ENCODE results near the gene ARF6.

Gene ARF6

DNA sequence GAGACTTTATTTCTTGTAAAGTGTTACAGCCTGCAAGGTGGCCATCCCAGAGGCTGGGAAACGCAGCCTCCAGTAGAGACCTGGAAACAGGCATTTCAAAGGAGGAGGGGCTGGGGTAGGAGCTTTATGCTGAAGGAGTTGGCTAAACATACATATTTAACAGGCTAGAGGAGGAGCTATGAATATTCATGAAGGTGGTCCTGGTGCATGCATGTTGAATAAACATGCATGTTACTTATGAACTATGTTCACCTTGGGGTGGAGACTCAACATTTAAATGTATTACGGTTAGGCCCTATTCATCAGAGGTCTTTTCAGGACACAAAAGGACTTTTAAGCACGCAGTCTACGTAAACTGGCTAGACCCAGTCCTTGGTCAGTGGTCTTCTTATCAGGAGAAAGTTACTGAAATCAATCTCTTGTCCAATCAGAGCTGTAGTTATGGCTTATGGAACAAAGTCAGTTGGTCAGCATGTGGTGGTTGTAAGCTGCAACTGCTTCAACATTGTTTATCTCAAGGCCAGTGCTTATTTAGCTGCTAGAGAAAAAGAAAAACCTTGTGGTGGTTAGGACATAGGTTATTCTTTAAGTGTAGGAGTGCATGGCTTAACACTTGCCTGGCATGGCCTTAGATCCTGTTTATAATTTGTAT is 11.4 kb upstream of the ARF6 start:
- TF ChIP-seq, protein P1, sequence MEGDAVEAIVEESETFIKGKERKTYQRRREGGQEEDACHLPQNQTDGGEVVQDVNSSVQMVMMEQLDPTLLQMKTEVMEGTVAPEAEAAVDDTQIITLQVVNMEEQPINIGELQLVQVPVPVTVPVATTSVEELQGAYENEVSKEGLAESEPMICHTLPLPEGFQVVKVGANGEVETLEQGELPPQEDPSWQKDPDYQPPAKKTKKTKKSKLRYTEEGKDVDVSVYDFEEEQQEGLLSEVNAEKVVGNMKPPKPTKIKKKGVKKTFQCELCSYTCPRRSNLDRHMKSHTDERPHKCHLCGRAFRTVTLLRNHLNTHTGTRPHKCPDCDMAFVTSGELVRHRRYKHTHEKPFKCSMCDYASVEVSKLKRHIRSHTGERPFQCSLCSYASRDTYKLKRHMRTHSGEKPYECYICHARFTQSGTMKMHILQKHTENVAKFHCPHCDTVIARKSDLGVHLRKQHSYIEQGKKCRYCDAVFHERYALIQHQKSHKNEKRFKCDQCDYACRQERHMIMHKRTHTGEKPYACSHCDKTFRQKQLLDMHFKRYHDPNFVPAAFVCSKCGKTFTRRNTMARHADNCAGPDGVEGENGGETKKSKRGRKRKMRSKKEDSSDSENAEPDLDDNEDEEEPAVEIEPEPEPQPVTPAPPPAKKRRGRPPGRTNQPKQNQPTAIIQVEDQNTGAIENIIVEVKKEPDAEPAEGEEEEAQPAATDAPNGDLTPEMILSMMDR (IDR thresholded peaks at IDR 0.05): no peak

DNA sequence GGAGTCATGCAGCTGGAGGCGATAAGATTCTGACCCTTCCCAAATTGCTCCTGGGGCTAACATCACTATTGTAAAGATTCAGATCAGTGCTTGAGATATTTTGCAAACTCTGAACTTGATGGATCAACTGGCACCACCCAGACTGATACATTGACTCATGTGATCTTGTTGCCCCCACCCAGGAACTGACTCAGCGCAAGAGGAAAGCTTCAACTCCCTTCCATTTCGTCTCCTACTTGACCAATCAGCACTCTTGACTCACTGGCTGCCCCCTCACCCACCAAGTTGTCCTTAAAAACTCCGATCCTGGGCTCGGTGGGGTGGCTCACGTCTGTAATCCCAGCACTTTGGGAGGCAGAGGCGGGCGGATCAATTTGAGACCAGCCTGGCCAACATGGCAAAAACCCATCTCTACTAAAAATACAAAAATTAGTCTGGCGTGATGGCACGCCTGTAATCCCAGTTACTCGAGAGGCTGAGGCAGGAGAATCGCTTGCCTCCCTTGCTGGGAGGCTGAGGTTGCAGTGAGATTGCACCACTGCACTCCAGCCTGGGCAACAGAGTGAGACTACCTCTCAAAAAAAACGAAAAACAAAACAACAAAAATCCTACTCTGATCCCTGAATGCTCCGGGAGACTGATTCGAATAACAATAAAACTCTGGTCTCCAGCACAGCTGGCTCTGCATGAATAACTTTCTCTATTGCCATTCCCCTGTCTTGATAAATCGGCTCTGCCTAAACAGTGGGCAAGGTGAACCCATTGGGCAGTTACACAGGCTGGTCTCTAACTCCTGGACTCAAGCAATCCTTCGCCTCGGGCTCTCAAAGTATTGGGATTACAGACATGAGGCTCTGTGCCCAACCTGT is 9.8 kb upstream of the ARF6 start:
- TF ChIP-seq, protein P1 (IDR thresholded peaks at IDR 0.05): no peak

DNA sequence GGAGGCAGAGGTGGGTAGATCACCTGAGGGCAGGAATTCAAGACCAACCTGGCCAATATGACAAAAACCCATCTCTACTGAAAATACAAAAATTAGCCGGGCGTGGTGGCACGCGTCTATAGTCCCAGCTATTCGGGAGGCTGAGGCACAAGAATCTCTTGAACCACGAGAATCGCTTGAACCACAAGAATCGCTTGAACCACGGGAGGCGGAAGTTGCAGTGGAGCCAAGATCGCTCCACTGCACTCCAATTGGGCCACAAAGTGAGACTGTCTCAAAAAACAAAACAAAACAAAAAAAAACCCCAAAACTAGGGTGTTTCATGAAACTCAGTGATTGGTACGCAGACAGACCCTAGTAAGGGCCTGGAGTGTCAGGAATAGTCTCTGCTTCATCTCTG is 6.4 kb upstream of the ARF6 start:
- TF ChIP-seq, protein P1 (IDR thresholded peaks at IDR 0.05): no peak

DNA sequence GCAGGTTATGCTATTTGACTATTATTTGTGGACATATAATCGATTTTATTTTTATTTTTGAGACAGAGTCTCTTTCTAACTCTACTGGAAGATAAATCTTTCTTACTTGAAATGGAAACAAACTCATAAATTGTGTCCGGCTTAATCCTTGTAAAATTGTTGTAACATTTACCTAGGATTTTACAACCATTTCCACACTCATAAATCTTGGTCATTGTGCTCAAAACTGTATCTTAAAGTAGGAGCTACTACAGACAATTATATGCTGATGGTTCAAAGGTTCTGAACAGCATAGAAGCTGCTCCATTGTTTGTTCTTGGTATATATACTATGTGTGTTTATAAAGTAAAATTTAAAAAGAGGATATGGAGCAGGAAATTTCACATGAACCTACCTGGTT is 4.6 kb upstream of the ARF6 start:
- TF ChIP-seq, protein P1 (IDR thresholded peaks at IDR 0.05): no peak

DNA sequence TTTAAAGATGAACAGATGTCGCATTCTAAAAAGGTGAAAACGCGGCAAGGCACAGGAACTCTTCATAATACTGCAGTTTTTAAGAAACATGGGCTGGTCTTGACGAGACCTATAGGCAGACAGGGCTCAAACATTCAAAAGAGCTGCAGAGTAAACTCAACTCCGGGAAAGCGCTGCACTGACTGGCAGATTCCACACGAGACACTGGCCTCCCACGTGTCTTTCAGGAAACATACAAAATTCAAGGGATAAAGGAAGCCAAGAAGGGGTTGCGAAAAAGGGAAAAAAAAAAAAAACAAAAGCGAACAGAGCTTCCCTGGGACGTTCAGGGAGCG is 614 bp upstream of the ARF6 start:
- TF ChIP-seq, protein P1 (IDR thresholded peaks at IDR 0.05): no peak

DNA sequence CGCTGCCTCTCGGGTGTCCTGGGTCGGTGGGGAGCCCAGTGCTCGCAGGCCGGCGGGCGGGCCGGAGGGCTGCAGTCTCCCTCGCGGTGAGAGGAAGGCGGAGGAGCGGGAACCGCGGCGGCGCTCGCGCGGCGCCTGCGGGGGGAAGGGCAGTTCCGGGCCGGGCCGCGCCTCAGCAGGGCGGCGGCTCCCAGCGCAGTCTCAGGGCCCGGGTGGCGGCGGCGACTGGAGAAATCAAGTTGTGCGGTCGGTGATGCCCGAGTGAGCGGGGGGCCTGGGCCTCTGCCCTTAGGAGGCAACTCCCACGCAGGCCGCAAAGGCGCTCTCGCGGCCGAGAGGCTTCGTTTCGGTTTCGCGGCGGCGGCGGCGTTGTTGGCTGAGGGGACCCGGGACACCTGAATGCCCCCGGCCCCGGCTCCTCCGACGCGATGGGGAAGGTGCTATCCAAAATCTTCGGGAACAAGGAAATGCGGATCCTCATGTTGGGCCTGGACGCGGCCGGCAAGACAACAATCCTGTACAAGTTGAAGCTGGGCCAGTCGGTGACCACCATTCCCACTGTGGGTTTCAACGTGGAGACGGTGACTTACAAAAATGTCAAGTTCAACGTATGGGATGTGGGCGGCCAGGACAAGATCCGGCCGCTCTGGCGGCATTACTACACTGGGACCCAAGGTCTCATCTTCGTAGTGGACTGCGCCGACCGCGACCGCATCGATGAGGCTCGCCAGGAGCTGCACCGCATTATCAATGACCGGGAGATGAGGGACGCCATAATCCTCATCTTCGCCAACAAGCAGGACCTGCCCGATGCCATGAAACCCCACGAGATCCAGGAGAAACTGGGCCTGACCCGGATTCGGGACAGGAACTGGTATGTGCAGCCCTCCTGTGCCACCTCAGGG is 679 bp downstream of the ARF6 start:
- TF ChIP-seq, protein P1 (IDR thresholded peaks at IDR 0.05): no peak

DNA sequence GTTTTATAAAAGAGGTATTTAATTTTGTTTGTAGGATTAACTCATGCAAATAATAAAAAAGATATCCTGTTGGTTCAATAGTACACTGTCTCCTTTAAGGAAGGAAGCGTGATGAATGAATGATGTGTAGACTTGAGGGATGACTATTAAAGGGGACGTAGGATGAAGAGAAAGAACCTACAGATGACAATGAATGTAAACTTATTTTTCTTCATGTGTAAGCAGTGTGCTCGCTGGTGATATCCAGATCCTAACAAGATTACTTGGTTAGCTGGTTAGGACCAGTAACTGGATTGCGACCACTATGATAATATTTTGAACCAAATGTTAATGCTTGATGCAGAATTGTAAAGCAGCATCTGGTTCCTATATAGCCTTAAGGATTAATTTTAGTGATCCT is 2.6 kb downstream of the ARF6 start:
- TF ChIP-seq, protein P1 (IDR thresholded peaks at IDR 0.05): no peak
